ENCODE results near the gene ATP8A2.

The ATP8A2 gene

GRCh38 chr13:26022538-26023292 is 650.9 kb downstream of the ATP8A2 start:
- no peak for DNase-seq

- DNase-seq: no peak
Measured at GRCh38 chr13:26024558-26024957, 652.8 kb downstream of the ATP8A2 start.

- DNase-seq: no peak
Measured at GRCh38 chr13:26025196-26025595, 653.4 kb downstream of the ATP8A2 start.

GRCh38 chr13:26025771-26026170 is 654.0 kb downstream of the ATP8A2 start:
- no peak for DNase-seq

- DNase-seq: no peak
Measured at GRCh38 chr13:26026211-26026610, 654.4 kb downstream of the ATP8A2 start.

GRCh38 chr13:26029581-26030136 is 657.9 kb downstream of the ATP8A2 start:
- DNase-seq: no peak

GRCh38 chr13:26030331-26030730 is 658.6 kb downstream of the ATP8A2 start:
- DNase-seq: no peak

- no peak for DNase-seq
Measured at GRCh38 chr13:26034018-26034417, 662.2 kb downstream of the ATP8A2 start.

GRCh38 chr13:26036383-26036782 is 664.6 kb downstream of the ATP8A2 start:
- no peak for DNase-seq

GRCh38 chr13:26037302-26037701 is 665.5 kb downstream of the ATP8A2 start:
- DNase-seq: no peak

GRCh38 chr13:26038931-26039475 is 667.2 kb downstream of the ATP8A2 start:
- DNase-seq: no peak

- no peak for DNase-seq
Measured at GRCh38 chr13:26041444-26041843, 669.7 kb downstream of the ATP8A2 start.

GRCh38 chr13:26042785-26043184 is 671.0 kb downstream of the ATP8A2 start:
- DNase-seq: no peak

- no peak for DNase-seq
Measured at GRCh38 chr13:26045142-26045541, 673.4 kb downstream of the ATP8A2 start.

- DNase-seq: no peak
Measured at GRCh38 chr13:26046639-26047038, 674.9 kb downstream of the ATP8A2 start.

- no peak for DNase-seq
Measured at GRCh38 chr13:26047040-26047439, 675.3 kb downstream of the ATP8A2 start.

GRCh38 chr13:26048741-26049140 is 677.0 kb downstream of the ATP8A2 start:
- no peak for DNase-seq

- no peak for DNase-seq
Measured at GRCh38 chr13:26050568-26051230, 678.9 kb downstream of the ATP8A2 start.

GRCh38 chr13:26051231-26051656 is 679.5 kb downstream of the ATP8A2 start:
- no peak for DNase-seq

- no peak for DNase-seq
Measured at GRCh38 chr13:26051657-26052311, 680.0 kb downstream of the ATP8A2 start, which contains the start of gene SHISA2. TSS of gene SHISA2 (minus strand) at chr13:26052016. CDS start at chr13:26050975, 1,041 bp downstream.

GRCh38 chr13:26052337-26052736 is 680.6 kb downstream of the ATP8A2 start:
- DNase-seq: no peak

- no peak for DNase-seq
Measured at GRCh38 chr13:26053418-26053980, 681.7 kb downstream of the ATP8A2 start.

- DNase-seq: no peak
Measured at GRCh38 chr13:26054896-26055295, 683.1 kb downstream of the ATP8A2 start.
